Effector memory CD8-positive, alpha-beta T cell (primary cell): ENCODE results near the gene TPRG1L.

Experiments
- ATAC-seq: fragments of 150-1000 bp; cut with Tn5 transposase; replicated peaks from 2 replicates; pipeline ENCODE4 v1.10.0; 2021; ENCODE audit warnings: mild to moderate bottlenecking, moderate library complexity
- DNase-seq, 3 experiments: peaks; one replicate each; pipeline ENCODE4 v3.0.0; 2021
- H3K27ac Mint-ChIP-seq, 2 donors: one replicate each; pipeline ENCODE4 v1.8.0; 2022; ENCODE audit warnings: mild to moderate bottlenecking in 2 of 2, mixed read lengths in 2 of 2, moderate library complexity in 2 of 2
- H3K27me3 Mint-ChIP-seq, 2 donors: one replicate each; pipeline ENCODE4 v1.8.0; 2022; ENCODE audit warnings: mixed read lengths in 2 of 2
- H3K36me3 Mint-ChIP-seq: one replicate; pipeline ENCODE4 v1.8.0; 2022; ENCODE audit warnings: mild to moderate bottlenecking, moderate library complexity, mixed read lengths; ENCODE audit not compliant: insufficient read depth
- H3K4me1 Mint-ChIP-seq, 2 donors: one replicate each; pipeline ENCODE4 v1.8.0; 2022; ENCODE audit warnings: low read depth in 2 of 2, mixed read lengths in 2 of 2
- H3K4me3 Mint-ChIP-seq, 2 donors: one replicate each; pipeline ENCODE4 v1.8.0; 2022; ENCODE audit warnings: mild to moderate bottlenecking in 2 of 2, mixed read lengths in 2 of 2, moderate library complexity in 2 of 2
- H3K9me3 Mint-ChIP-seq, 2 donors: one replicate each; pipeline ENCODE4 v1.8.0; 2022; ENCODE audit warnings: mixed read lengths in 2 of 2

TPRG1L gene

DNA sequence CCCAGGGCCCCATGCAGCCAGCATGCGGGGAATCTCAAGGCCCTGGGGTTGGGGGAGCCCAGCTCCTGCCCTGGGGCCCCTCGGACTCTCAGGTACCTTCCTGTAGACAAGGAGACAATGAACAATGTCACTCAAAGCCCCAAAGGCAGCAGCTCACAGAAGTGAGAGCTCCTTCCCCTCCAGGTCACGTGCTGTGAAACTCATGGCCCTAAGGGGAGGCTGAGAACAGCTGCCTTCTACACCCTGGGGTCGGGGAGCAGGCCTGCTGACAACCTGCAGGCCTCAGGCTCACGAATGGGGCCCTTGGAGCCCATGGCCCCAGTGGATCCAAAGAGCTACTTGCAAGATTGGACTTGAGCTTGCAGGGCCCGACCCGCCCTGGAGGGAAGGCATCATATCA lies 16.7 kb upstream of the TPRG1L start:
- H3K9me3 Mint-ChIP-seq: no peaks in the 10 kb centered on the region
- ATAC-seq (no peak), DNase-seq (no peak)
- H3K27me3 Mint-ChIP-seq: peaks cover 0 to 9% of the 10 kb centered on the region in 2 donors
- no peaks in the 10 kb centered on the region for H3K36me3 Mint-ChIP-seq
- peaks cover 7 to 9% of the 10 kb centered on the region in 2 donors for H3K4me1 Mint-ChIP-seq
- no peak overlapping the region for H3K4me3 Mint-ChIP-seq
- H3K27ac Mint-ChIP-seq: no peak overlapping the region

DNA sequence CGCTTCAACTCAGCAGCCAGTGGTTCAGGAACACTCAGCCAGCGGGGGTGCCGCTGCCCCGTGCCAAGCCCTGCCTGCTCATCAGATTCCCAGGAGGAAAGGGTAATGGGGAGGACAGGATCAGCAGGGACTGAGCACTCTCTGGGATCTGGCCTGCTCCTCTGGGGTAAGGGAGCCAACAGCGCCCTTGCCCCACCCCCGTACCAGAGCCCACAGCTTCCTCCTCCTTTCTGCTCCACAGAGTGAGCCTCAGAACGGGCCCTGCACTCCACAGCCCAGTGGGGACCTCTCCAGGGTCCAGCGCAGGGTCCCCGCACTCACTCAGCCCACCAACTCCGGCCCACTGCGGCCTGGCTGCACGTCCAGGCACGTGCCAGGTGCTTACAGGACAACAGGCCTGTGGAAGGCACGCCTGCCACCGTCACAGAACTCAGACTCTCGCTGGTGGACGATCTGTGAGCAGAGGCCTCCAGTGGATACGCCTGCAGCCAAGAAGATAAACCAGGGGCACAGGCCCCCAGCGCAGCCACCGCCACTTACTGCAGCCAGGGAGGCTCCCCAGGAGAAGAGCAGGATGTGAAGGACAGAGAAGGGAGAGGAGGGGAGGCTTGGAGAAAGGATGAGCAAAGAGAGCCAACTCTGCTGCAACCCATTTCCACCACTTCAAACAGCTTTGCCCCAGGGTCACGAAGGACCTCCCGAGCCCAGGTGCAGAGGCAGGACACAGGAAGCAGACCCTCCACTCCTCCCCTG lies 15.6 kb upstream of the TPRG1L start:
- peaks cover 7 to 9% of the 10 kb centered on the region in 2 donors for H3K4me1 Mint-ChIP-seq
- no peak overlapping the region for H3K4me3 Mint-ChIP-seq
- ATAC-seq: no peak
- H3K36me3 Mint-ChIP-seq: no peaks in the 10 kb centered on the region
- DNase-seq: no peak
- H3K9me3 Mint-ChIP-seq: no peaks in the 10 kb centered on the region
- peaks cover 0 to 9% of the 10 kb centered on the region in 2 donors for H3K27me3 Mint-ChIP-seq
- H3K27ac Mint-ChIP-seq: no peak overlapping the region

DNA sequence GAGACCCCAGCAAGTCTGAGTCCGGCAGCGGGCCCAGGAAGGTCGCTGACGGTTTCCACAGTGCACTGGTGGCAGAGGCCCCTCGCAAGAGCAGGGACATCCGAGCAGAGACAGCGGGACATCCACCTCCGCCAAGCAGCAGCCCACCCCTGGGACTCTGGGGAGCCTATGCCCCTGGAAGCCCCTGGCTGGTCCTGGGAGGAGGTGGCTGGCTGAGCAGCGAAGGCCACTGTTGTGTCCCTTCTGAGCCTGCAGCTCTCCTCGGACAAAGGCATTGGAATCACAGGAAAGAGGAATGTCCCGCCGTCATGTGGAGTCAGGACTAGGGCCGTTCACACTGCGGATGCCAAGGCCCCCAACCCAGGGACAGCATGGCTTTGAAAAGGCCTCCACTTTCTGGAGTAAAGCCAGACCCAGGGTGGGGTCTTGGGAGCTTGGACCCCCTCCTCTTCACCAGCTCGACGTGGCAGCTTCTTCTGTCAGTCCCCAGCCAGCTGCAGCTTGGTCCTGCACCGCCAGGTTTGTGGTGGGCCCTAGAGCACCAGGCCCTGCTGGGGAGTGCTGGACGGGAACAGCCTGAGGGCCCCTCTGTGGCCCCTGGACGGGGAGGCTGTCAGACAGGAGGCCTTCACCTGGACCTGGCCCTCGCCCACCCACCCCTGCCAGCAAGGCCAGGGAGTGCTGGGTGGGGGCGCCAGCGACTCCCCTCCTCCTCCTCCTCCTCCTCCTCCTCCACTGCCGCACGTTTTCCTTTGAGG lies 14.9 kb upstream of the TPRG1L start:
- H3K36me3 Mint-ChIP-seq: no peaks in the 10 kb centered on the region
- ATAC-seq: no peak
- H3K4me3 Mint-ChIP-seq: peak overlapping the region in 1 of 2 donors; percentile 60
- no peak for DNase-seq
- peaks cover 7 to 9% of the 10 kb centered on the region in 2 donors for H3K4me1 Mint-ChIP-seq
- H3K9me3 Mint-ChIP-seq: no peaks in the 10 kb centered on the region
- H3K27me3 Mint-ChIP-seq: peaks cover 5 to 14% of the 10 kb centered on the region in 2 donors
- H3K27ac Mint-ChIP-seq: no peak overlapping the region

DNA sequence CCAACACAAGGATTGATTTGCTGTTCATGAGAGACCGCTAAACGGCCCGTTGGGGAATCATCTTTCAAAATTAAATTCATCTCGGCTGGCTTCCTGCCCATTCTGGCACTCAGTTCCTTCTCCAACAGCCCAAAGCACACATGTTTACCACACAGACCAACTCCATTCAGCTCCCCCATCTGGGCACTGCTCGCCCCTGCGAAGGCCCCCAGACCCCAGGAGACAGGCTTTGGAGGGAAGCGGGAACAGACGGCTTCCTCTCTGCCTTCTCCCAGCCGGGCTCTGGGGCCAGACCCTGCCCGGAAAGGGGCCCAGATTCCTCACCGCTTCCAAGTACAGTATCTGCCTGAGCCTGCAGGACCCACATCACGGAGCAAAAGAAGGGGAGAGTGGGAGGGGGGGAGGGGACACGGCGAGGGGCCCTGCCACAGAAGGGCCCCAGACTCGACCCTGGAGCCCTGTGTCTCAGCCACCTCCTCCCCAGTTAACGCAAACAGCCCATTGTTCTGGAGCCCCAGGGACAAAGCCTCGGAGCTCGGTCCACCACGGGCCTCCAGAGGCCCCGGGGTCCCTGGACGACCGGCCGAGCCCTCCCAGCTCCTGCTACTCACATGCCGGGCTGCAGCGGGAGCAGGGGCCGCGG lies 14.2 kb upstream of the TPRG1L start:
- no peaks in the 10 kb centered on the region for H3K9me3 Mint-ChIP-seq
- ATAC-seq (no peak), DNase-seq (no peak)

GRCh38 chr1:3611170-3612019 lies 13.4 kb upstream of the TPRG1L start, which contains the start of gene MEGF6:
TSS of gene MEGF6 (minus strand) at chr1:3611508. CDS start at chr1:3611268, 240 bp downstream.
- peaks cover 7 to 26% of the 10 kb centered on the region in 2 donors for H3K27me3 Mint-ChIP-seq
- peak in 1 of 3 experiments; percentile 21 for DNase-seq
- peak; percentile 68 for ATAC-seq
- H3K9me3 Mint-ChIP-seq: no peaks in the 10 kb centered on the region
- peaks cover 7 to 9% of the 10 kb centered on the region in 2 donors for H3K4me1 Mint-ChIP-seq
- peak within 1 kb of the TSS; percentile 80 to 87 for H3K4me3 Mint-ChIP-seq
- H3K27ac Mint-ChIP-seq: peak within 1 kb of the TSS in 1 of 2 donors; percentile 71
- H3K36me3 Mint-ChIP-seq: no peaks in the 10 kb centered on the region

More for the DNA sequence above, 14.2 kb upstream of the TPRG1L start:
- H3K4me1 Mint-ChIP-seq: peaks cover 7 to 9% of the 10 kb centered on the region in 2 donors
- peak overlapping the region; percentile 60 to 80 for H3K4me3 Mint-ChIP-seq
- no peak overlapping the region for H3K27ac Mint-ChIP-seq
- H3K36me3 Mint-ChIP-seq: no peaks in the 10 kb centered on the region
- peaks cover 7 to 21% of the 10 kb centered on the region in 2 donors for H3K27me3 Mint-ChIP-seq

DNA sequence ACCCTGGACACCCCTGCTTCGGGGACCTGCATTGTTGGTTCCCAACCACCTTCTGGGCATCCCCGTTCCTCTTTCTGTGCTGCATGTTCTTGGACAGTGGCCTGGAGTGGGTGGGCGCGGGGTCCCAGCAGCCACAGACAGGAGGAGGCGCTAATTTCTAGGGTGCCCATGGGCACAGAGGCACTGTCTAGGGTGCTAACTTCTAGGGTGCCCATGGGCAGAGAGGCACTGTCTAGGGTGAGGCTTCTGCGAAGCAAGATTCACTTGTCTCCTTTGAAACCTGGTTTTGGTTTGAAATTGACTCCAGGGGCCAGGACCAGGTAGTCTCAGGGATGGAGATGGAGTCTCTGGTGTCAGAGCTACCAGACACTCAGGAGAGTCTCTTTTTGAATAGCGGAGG lies 12.7 kb upstream of the TPRG1L start:
- DNase-seq: no peak
- no peaks in the 10 kb centered on the region for H3K9me3 Mint-ChIP-seq
- no peaks in the 10 kb centered on the region for H3K36me3 Mint-ChIP-seq
- ATAC-seq: peak; percentile 23
- peak overlapping the region in 1 of 2 donors; percentile 71 for H3K27ac Mint-ChIP-seq
- peaks cover 7 to 9% of the 10 kb centered on the region in 2 donors for H3K4me1 Mint-ChIP-seq
- peak overlapping the region; percentile 80 to 87 for H3K4me3 Mint-ChIP-seq
- peaks cover 7 to 26% of the 10 kb centered on the region in 2 donors for H3K27me3 Mint-ChIP-seq

DNA sequence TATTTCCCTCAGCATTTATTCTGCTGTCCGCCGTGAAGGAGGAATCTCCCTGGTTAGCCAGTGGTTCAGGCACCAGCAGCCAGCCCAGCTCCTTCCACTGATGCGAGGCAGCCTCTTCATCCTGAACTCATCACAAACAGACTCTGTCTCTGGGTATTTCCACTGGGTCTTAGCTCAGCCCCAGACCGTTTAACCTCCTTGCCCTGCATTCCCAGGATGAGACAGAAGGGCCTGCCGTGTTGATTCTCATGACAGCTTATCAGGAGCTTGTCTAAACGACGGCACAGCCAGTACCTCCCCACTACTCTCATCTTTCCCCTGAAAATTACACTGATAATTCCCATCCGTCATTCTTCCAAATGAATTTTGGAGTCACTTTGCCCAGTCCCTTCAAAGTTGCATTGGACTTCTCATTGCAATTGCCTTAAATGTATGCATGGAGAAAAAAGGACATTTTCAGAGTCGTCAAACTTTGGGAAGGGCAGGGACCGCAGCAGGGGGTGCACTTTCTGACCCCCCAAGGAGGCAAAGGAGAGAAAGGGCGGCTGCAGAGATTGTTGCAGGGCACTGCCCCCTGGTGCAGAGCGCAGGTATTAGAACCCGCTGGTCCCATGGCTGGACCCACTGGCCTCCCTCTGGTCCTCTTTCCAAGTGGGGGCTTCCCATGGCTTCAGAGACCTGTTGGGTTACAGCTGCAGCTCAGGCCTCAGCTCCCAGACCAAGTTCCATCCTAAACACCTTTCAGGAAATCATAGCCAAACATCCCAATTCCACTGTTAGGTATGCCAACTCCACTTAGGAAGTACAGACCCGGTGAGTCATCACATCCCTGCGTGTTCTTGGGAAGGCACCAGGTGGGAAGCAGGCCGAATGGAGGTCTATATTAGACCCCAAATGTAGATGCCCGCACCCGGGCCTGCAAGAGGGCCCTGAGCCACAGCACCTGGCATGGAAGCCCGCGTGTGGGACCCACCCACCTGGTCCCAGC lies 9.8 kb upstream of the TPRG1L start:
- no peaks in the 10 kb centered on the region for H3K36me3 Mint-ChIP-seq
- H3K27ac Mint-ChIP-seq: no peak overlapping the region
- H3K27me3 Mint-ChIP-seq: peaks cover 7 to 26% of the 10 kb centered on the region in 2 donors
- H3K9me3 Mint-ChIP-seq: no peaks in the 10 kb centered on the region
- peaks cover 14 to 16% of the 10 kb centered on the region in 2 donors for H3K4me1 Mint-ChIP-seq
- no peak for DNase-seq
- H3K4me3 Mint-ChIP-seq: no peak overlapping the region
- ATAC-seq: no peak

GRCh38 chr1:3616861-3617260 lies 8.0 kb upstream of the TPRG1L start:
- no peak for ATAC-seq
- no peaks in the 10 kb centered on the region for H3K36me3 Mint-ChIP-seq
- DNase-seq: no peak
- H3K4me1 Mint-ChIP-seq: peaks cover 16 to 20% of the 10 kb centered on the region in 2 donors
- peaks cover 7 to 21% of the 10 kb centered on the region in 2 donors for H3K27me3 Mint-ChIP-seq
- no peak overlapping the region for H3K4me3 Mint-ChIP-seq
- no peaks in the 10 kb centered on the region for H3K9me3 Mint-ChIP-seq
- no peak overlapping the region for H3K27ac Mint-ChIP-seq

GRCh38 chr1:3617806-3618345 lies 6.9 kb upstream of the TPRG1L start:
- no peaks in the 10 kb centered on the region for H3K9me3 Mint-ChIP-seq

DNA sequence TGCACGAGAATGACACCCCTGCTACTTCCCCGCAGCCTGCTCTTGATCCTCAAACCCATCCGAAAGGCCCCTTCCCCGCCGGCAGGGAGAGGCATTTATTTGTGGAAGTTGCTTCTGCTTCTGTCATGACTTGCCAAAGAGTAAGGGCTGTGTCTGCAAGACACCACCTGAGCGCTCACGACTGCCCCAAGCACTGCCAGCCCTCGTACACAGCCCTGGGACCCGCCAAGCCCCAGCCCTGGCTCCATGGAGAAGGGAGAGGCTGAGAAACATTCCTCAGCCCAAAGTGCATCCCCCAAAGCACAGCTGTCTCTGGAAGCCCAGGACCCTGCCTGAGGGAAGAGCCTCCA lies 6.3 kb upstream of the TPRG1L start:
- no peak overlapping the region for H3K4me3 Mint-ChIP-seq
- no peak for DNase-seq
- no peaks in the 10 kb centered on the region for H3K9me3 Mint-ChIP-seq
- H3K4me1 Mint-ChIP-seq: peaks cover 24 to 33% of the 10 kb centered on the region in 2 donors
- H3K27me3 Mint-ChIP-seq: peaks cover 7 to 16% of the 10 kb centered on the region in 2 donors
- no peaks in the 10 kb centered on the region for H3K36me3 Mint-ChIP-seq
- H3K27ac Mint-ChIP-seq: no peak overlapping the region
- ATAC-seq: no peak

More at GRCh38 chr1:3617806-3618345, 6.9 kb upstream of the TPRG1L start:
- no peak overlapping the region for H3K27ac Mint-ChIP-seq
- no peaks in the 10 kb centered on the region for H3K36me3 Mint-ChIP-seq
- peaks cover 18 to 27% of the 10 kb centered on the region in 2 donors for H3K4me1 Mint-ChIP-seq
- no peak for DNase-seq
- H3K27me3 Mint-ChIP-seq: peaks cover 7 to 16% of the 10 kb centered on the region in 2 donors
- no peak for ATAC-seq
- H3K4me3 Mint-ChIP-seq: no peak overlapping the region

DNA sequence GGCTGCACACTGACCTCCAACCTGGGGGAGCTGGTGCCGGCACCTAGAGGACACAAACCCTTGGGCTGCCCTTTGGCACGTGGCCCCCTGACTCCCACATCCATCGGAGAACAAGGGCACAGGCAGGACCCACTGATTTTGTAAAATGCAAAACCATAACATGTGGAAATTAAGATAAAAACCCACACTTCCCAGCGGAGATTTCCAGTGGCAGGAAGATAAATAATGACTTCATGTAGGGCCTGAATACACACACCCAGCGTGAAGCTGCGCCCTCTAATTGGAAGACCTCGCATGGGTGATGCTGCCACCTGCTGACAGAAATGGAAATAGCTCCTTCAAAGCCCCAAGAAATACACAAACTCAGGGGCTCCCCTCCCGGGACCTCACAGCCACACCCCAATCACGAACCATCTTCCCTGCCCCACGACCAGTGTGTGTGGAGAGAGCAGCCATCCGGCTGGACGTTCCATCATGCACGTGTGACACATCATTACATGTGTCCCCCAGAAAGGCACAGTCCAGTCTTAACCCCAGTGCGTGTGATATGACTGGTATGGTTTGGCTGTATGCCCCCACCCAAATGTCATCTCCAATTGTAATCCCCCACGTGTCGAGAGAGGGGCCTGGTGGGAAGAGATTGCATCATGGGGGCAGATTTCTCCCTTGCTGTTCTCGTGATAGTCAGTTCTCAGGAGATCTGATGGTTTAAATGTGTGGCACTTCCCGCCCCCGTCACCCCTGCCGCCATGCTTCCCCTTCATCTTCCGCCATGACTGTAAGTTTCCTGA lies 5.7 kb upstream of the TPRG1L start:
- peak; percentile 93 for ATAC-seq
- H3K4me3 Mint-ChIP-seq: no peak overlapping the region
- H3K9me3 Mint-ChIP-seq: no peaks in the 10 kb centered on the region
- peaks cover 30 to 39% of the 10 kb centered on the region in 2 donors for H3K4me1 Mint-ChIP-seq
- DNase-seq: peak; percentile 77 to 80 (median 79)
- H3K27me3 Mint-ChIP-seq: peaks cover 7 to 16% of the 10 kb centered on the region in 2 donors
- H3K36me3 Mint-ChIP-seq: no peaks in the 10 kb centered on the region
- H3K27ac Mint-ChIP-seq: no peak overlapping the region
